MCF 10A (cell line): ENCODE data around the gene SLC9A8. TPM values are rescaled to one million over a fixed set of nuclear protein-coding genes. Genes with fewer than 3 reads are reported as not detected.

Experiments used
- BruUV-seq: library from RNA; stranded (reverse); fragments of 400-500 nt; replicated peaks from 2 replicates; lab custom pipeline; 2021; lab: Mats Ljungman, UMichigan
- CTCF ChIA-PET: fragments of 300-600 bp; sonication (Branson Sonifier 250); formaldehyde crosslinking; extraction: SDS; loops from one replicate; lab custom pipeline; 2021; ENCODE audit warnings: antibody characterized with exemption, inconsistent platforms; lab: Yijun Ruan, JAX
- POLR2A ChIA-PET: fragments of 300-600, 350-650 bp; sonication (Branson Sonifier 250); formaldehyde crosslinking; extraction: SDS; loops from one replicate; lab custom pipeline; 2020; ENCODE audit warnings: antibody characterized with exemption, inconsistent platforms; lab: Yijun Ruan, JAX
- DNase-seq: peaks from one replicate; pipeline ENCODE4 v3.0.0-alpha.2; 2018; ENCODE audit not compliant: unreplicated experiment
- H3K27ac Mint-ChIP-seq: one replicate; pipeline ENCODE4 v1.8.0; 2022; ENCODE audit warnings: mild to moderate bottlenecking, low read depth, mixed read lengths; ENCODE audit not compliant: unreplicated experiment
- H3K27me3 Mint-ChIP-seq: one replicate; pipeline ENCODE4 v1.8.0; 2022; ENCODE audit warnings: mixed read lengths; ENCODE audit not compliant: insufficient read depth, unreplicated experiment
- H3K36me3 Mint-ChIP-seq: one replicate; pipeline ENCODE4 v1.8.0; 2022; ENCODE audit warnings: mild to moderate bottlenecking, moderate library complexity, mixed read lengths; ENCODE audit not compliant: insufficient read depth, unreplicated experiment
- H3K4me1 Mint-ChIP-seq: one replicate; pipeline ENCODE4 v1.8.0; 2022; ENCODE audit warnings: mixed read lengths; ENCODE audit not compliant: insufficient read depth, unreplicated experiment
- H3K4me3 Mint-ChIP-seq: one replicate; pipeline ENCODE4 v1.8.0; 2022; ENCODE audit warnings: mild to moderate bottlenecking, moderate library complexity, mixed read lengths; ENCODE audit not compliant: unreplicated experiment
- H3K9me3 Mint-ChIP-seq: one replicate; pipeline ENCODE4 v1.8.0; 2022; ENCODE audit warnings: mixed read lengths; ENCODE audit not compliant: unreplicated experiment
- intact Hi-C: fragments of 100-400 bp; cut with micrococcal nuclease; formaldehyde crosslinking; loops from 2 replicates; pipeline ENCODE4 v1.14.1; 2022
- total RNA-seq: library from RNA; stranded (reverse); gene quantifications from 2 replicates; pipeline ENCODE4 v1.2.3, GENCODE V29; 2022
- TF ChIP-seq, protein P1 (sequence below): fragments of 200-600 bp; IDR thresholded peaks from one replicate; pipeline ENCODE4 v1.8.0; 2022; ENCODE audit warnings: antibody characterized with exemption, mild to moderate bottlenecking; ENCODE audit not compliant: unreplicated experiment

The SLC9A8 gene
- total RNA-seq, 1 experiment from 2014 or later, result 14.6 TPM

DNA sequence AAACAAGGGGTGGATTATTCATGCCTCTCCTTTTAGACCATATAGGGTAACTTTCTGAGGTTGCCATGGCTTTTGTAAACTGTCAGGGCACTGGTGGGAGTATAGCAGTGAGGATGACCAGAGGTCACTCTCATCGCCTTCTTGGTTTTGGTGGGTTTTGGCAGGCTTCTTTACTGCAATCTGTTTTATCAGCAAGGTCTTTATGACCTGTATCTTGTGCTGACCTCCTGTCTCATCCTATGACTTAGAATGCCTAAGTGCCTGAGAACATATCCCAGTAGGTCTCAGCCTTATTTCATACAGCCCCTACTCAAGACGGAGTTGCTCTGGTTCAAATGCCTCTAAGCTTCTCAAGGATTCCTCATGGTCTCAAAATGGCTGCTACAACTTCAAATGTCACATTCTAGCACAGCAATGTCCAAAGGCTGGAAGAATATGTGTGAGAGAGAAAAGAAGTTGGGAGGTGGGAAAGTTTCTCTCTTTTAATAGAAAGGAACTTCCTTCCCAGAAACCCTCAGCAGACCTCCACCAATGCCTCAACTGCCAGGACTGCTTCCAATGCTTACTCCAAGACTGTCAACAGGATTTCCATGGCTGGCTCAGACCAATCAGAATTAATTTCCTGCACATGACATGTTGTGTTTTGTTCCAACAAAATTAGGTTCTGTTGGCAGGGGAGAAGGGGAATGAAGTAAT lies 46.6 kb upstream of the SLC9A8 start:
- BruUV-seq, result no TSS peak
- Mint-ChIP-seq H3K27ac (no peak overlapping the region), H3K27me3 (no peaks in the 10 kb centered on the region), H3K4me3 (no peak overlapping the region), H3K4me1 (peaks cover 31% of the 10 kb centered on the region), H3K9me3 (no peaks in the 10 kb centered on the region), H3K36me3 (no peaks in the 10 kb centered on the region)
- TF ChIP-seq, protein P1, sequence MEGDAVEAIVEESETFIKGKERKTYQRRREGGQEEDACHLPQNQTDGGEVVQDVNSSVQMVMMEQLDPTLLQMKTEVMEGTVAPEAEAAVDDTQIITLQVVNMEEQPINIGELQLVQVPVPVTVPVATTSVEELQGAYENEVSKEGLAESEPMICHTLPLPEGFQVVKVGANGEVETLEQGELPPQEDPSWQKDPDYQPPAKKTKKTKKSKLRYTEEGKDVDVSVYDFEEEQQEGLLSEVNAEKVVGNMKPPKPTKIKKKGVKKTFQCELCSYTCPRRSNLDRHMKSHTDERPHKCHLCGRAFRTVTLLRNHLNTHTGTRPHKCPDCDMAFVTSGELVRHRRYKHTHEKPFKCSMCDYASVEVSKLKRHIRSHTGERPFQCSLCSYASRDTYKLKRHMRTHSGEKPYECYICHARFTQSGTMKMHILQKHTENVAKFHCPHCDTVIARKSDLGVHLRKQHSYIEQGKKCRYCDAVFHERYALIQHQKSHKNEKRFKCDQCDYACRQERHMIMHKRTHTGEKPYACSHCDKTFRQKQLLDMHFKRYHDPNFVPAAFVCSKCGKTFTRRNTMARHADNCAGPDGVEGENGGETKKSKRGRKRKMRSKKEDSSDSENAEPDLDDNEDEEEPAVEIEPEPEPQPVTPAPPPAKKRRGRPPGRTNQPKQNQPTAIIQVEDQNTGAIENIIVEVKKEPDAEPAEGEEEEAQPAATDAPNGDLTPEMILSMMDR, result no peak
- POLR2A ChIA-PET, result no interaction called here
- intact Hi-C loops, result no loop called here
- DNase-seq, result no peak
- CTCF ChIA-PET, result interaction anchor here (0.5 to 0.6 kb wide), 2 partner anchors 167 to 633 kb away, joined by 3 read pairs; no protein-coding TSS in a partner anchor

DNA sequence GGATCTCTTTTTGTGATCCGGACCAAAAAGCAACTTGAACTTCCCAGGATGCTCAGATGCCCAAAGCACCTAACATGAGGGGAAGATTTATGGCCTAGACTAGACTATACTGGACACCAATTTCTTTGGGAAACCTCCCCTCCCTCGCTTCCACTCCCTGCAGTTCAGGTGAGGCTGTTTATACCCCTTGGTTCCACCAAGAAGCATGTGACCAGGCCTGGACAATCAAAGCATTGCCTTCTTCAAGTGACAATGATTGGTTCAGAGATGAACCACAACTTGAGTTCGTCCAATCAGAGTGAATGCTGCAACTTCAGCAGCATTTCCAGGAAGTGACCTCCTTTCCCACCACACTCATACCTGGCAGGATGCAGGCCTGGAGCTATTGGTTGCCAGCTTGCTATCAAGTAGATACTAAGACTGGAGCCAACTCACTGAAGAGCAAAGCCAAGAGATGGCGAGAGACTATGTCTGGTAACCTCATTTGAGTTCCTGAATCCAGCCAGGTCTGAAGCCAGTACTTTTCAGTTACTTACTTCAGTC lies 45.6 kb upstream of the SLC9A8 start:
- Mint-ChIP-seq H3K4me1 (peaks cover 35% of the 10 kb centered on the region), H3K36me3 (no peaks in the 10 kb centered on the region), H3K9me3 (no peaks in the 10 kb centered on the region), H3K4me3 (no peak overlapping the region), H3K27ac (no peak overlapping the region), H3K27me3 (no peaks in the 10 kb centered on the region)
- DNase-seq, result peak; percentile 33
- ChIA-PET POLR2A (interaction anchor here (1.4 to 2.3 kb wide), 3 partner anchors 47 to 73 kb away, joined by 5 to 16 read pairs (median 9); no protein-coding TSS in a partner anchor), CTCF (interaction anchor here (0.7 kb wide), 1 partner anchor 68 kb away, joined by 3 read pairs; no protein-coding TSS in a partner anchor)
- TF ChIP-seq, protein P1, result no peak
- no TSS peak for BruUV-seq
- intact Hi-C loops, result no loop called here

DNA sequence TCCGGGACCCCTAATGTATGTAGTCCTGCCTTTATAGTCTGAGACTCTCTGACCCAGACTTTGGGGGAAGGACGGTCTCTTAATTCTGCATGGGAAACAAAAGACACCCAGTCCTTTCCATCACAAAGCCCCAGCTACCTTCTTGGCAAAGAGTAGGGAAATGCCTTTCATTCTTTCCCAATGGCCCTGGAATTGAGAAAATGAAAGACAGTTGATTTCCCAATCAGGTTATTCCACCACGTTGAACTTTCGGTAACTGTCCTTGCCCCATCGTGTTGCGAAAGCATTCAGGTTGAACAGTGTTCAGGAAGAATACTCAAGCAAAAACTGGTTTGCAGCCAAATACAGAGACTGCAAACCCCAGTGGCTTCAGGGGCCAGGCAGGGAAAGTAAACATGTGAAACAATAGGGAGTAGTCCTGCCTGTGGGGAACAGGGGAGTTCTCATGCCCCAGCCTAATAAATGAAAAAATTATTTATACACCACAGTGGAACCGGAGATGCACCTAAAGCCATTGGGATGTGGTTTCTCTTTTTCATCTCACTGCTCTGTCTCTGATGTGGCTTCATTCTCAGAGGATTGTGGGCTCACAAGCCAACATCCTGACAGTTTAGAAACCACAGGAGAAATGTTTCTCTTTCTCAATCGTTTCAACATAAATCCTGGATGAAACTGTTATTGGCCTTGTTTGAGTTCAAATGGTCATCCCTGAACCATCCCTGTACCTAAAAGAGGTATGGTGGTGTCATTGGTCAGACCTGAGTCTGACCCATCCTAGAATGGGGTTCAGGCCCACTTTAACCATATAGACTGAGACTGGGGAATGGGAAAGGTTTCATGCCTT lies 44.2 kb upstream of the SLC9A8 start:
- POLR2A ChIA-PET, result interaction anchor here (0.6 to 2.3 kb wide), 16 partner anchors 27 to 137 kb away, joined by 3 to 16 read pairs (median 4); partner anchors contain the start of gene SLC9A8

More for the DNA sequence above, 44.2 kb upstream of the SLC9A8 start:
- Mint-ChIP-seq H3K27me3 (no peaks in the 10 kb centered on the region), H3K4me1 (peaks cover 40% of the 10 kb centered on the region), H3K36me3 (no peaks in the 10 kb centered on the region), H3K9me3 (no peaks in the 10 kb centered on the region), H3K27ac (peak overlapping the region; percentile 93), H3K4me3 (peak overlapping the region; percentile 38)
- TF ChIP-seq, protein P1, result no peak
- intact Hi-C loops, result no loop called here
- peak; percentile 100 for DNase-seq
- BruUV-seq, result no TSS peak
- CTCF ChIA-PET, result no interaction called here
